Esophagus muscularis mucosa (tissue), 4 donors: ENCODE results near the gene PTPRE. TPM values are rescaled to one million over a fixed set of nuclear protein-coding genes. Genes with fewer than 3 reads are reported as not detected.

Experiments
- DNase-seq: peaks from one replicate; pipeline ENCODE4 v3.0.0-alpha.2; 2017; ENCODE audit errors: extremely low spot score
- H3K27ac ChIP-seq, 4 donors: fragments of 200-600 bp; sonication (generic); replicated peaks in 1 of 4; 1 replicate in 3 of 4; 2 replicates in 1 of 4; pipeline ENCODE4 v1.5.1; 2016 to 2019; ENCODE audit warnings: mild to moderate bottlenecking in 1 of 4
- H3K27me3 ChIP-seq, 4 donors: fragments of 200-600 bp; sonication (generic); one replicate each; pipeline versions ENCODE4 v1.5.1 to v1.6.0; 2016 to 2019
- H3K36me3 ChIP-seq, 4 donors: fragments of 200-600 bp; sonication (generic); one replicate each; pipeline ENCODE4 v1.5.1; 2016 to 2019
- H3K4me1 ChIP-seq, 4 donors: fragments of 200-600 bp; sonication (generic); one replicate each; pipeline ENCODE4 v1.5.1; 2016 to 2019
- H3K4me3 ChIP-seq, 4 donors: fragments of 200-600 bp; sonication (generic); 1 replicate in 2 of 4; 2 replicates in 2 of 4; pipeline ENCODE4 v1.5.1; 2016 to 2019; ENCODE audit warnings: mild to moderate bottlenecking in 4 of 4, moderate library complexity in 1 of 4
- H3K9me3 ChIP-seq, 4 donors: fragments of 200-600 bp; sonication (generic); 1 replicate in 3 of 4; 2 replicates in 1 of 4; pipeline ENCODE4 v1.5.1; 2016 to 2019
- CTCF ChIP-seq, 3 experiments: fragments of 200-600 bp in 2 of 3; fragments of 450-650 bp in 1 of 3; sonication (generic) in 2 of 3; IDR thresholded peaks; one replicate each; pipeline ENCODE4 v1.5.1; 2017 to 2019; ENCODE audit warnings: antibody characterized with exemption in 3 of 3, mild to moderate bottlenecking in 2 of 3, moderate library complexity in 1 of 3
- EP300 ChIP-seq: sonication (generic); formaldehyde crosslinking; IDR thresholded peaks from one replicate; pipeline ENCODE4 v1.6.1; 2017; ENCODE audit warnings: antibody characterized with exemption
- POLR2A ChIP-seq: fragments of 450-650 bp; IDR thresholded peaks from one replicate; pipeline ENCODE4 v1.6.1; 2017; ENCODE audit warnings: antibody characterized with exemption, moderate library complexity, mild to moderate bottlenecking, low read depth
- POLR2AphosphoS5 ChIP-seq, 2 donors: sonication (generic); formaldehyde crosslinking; IDR thresholded peaks; one replicate each; pipeline ENCODE4 v1.6.1; 2017; ENCODE audit warnings: antibody characterized with exemption in 2 of 2
- WGBS: methylation state at CpG from one replicate; pipeline ENCODE4 v1.1.5; 2018; 5-methylcytosine and 5-hydroxymethylcytosine counted together
- intact Hi-C: fragments of 100-400 bp; cut with DNase I; formaldehyde crosslinking; loops from one replicate; pipeline ENCODE4 v1.15.1; 2023
- total RNA-seq, 4 donors: library from RNA; depleted of rRNA; stranded (reverse); fragments of >200 nt; gene quantifications; one replicate each; pipeline versions ENCODE4 v1.1.0 to v1.2.1, GENCODE V29; 2016

Gene PTPRE
- total RNA-seq, 4 donors from 2014 or later: 8.7 to 22.4 (median 13.3) TPM

- no peak overlapping the region for H3K4me3 ChIP-seq
- 82% methylated on average over 6 of the region's 10 CpGs for WGBS
- peaks cover 0 to 13% (median 2%) of the 10 kb centered on the region in 4 donors for H3K36me3 ChIP-seq
- DNase-seq: no peak
- intact Hi-C loops: no loop called here
- no peaks in the 10 kb centered on the region for H3K9me3 ChIP-seq
- H3K4me1 ChIP-seq: no peaks in the 10 kb centered on the region
- H3K27me3 ChIP-seq: peaks cover 0 to 21% (median 0%) of the 10 kb centered on the region in 4 donors
- TF ChIP-seq EP300 (no peak), POLR2A (no peak), POLR2AphosphoS5 (IDR thresholded peaks at IDR 0.05) (no peak), CTCF (IDR thresholded peaks at IDR 0.05) (no peak)
- no peak overlapping the region for H3K27ac ChIP-seq
Measured at GRCh38 chr10:128086003-128086863, 179.3 kb downstream of the PTPRE start.

GRCh38 chr10:128087146-128087883 is 180.4 kb downstream of the PTPRE start:
- Histone ChIP-seq H3K4me3 (no peak overlapping the region), H3K36me3 (peaks cover 0 to 12% (median 2%) of the 10 kb centered on the region in 4 donors), H3K27me3 (peaks cover 0 to 19% (median 0%) of the 10 kb centered on the region in 4 donors), H3K27ac (no peak overlapping the region), H3K9me3 (no peaks in the 10 kb centered on the region), H3K4me1 (no peaks in the 10 kb centered on the region)
- intact Hi-C loops: no loop called here
- no peak for DNase-seq
- TF ChIP-seq POLR2A (no peak), POLR2AphosphoS5 (IDR thresholded peaks at IDR 0.05) (no peak), EP300 (no peak), CTCF (IDR thresholded peaks at IDR 0.05) (no peak)
- WGBS: 75% methylated on average over 7 of the region's 7 CpGs

- H3K4me1 ChIP-seq: no peaks in the 10 kb centered on the region
- no peaks in the 10 kb centered on the region for H3K9me3 ChIP-seq
- H3K27me3 ChIP-seq: peaks cover 0 to 19% (median 0%) of the 10 kb centered on the region in 4 donors
- intact Hi-C loops: no loop called here
- no peak overlapping the region for H3K27ac ChIP-seq
- TF ChIP-seq POLR2A (no peak), CTCF (IDR thresholded peaks at IDR 0.05) (no peak)
- peaks cover 0 to 12% (median 2%) of the 10 kb centered on the region in 4 donors for H3K36me3 ChIP-seq
- WGBS: 56% methylated on average over 12 of the region's 12 CpGs
- H3K4me3 ChIP-seq: no peak overlapping the region
- DNase-seq: no peak
Measured at GRCh38 chr10:128087884-128088709, 181.2 kb downstream of the PTPRE start.

- 77% methylated on average over 14 of the region's 17 CpGs for WGBS
- Histone ChIP-seq H3K27ac (no peak overlapping the region), H3K4me3 (no peak overlapping the region), H3K9me3 (no peaks in the 10 kb centered on the region), H3K36me3 (no peaks in the 10 kb centered on the region), H3K4me1 (no peaks in the 10 kb centered on the region), H3K27me3 (peaks cover 0 to 12% (median 0%) of the 10 kb centered on the region in 4 donors)
- no peak for DNase-seq
- intact Hi-C loops: no loop called here
- TF ChIP-seq CTCF (IDR thresholded peaks at IDR 0.05) (no peak), POLR2AphosphoS5 (IDR thresholded peaks at IDR 0.05) (no peak), EP300 (no peak), POLR2A (no peak)
Measured at GRCh38 chr10:128091636-128092210, 184.8 kb downstream of the PTPRE start.
